H1 (cell line): ENCODE data around the gene EXOC6. TPM values are rescaled to one million over a fixed set of nuclear protein-coding genes. Genes with fewer than 3 reads are reported as not detected.

Source experiments
- CTCF ChIA-PET: fragments of 300-600 bp; sonication (Branson Sonifier 250); formaldehyde crosslinking; loops from one replicate; lab custom pipeline; 2021; ENCODE audit not compliant: partially characterized antibody; lab: Charles Lee
- POLR2A ChIA-PET: fragments of 300-600 bp; sonication (Branson Sonifier 250); formaldehyde crosslinking; loops from one replicate; lab custom pipeline; 2021; ENCODE audit warnings: inconsistent platforms; ENCODE audit not compliant: partially characterized antibody; lab: Charles Lee
- DNase-seq, 2 experiments: peaks; one replicate each; pipeline versions ENCODE4 v3.0.0 to v3.0.0-alpha.2; 2010 to 2022; ENCODE audit warnings: low spot score in 2 of 2, low read depth in 1 of 2, mixed read lengths in 1 of 2
- FAIRE-seq: peaks from 2 replicates; lab custom pipeline; 2011; peaks lifted over from hg19 to GRCh38; lab: Jason Lieb, UNC
- H2AFZ ChIP-seq: 2 replicates; pipeline ENCODE4 v1.8.1; 2012; ENCODE audit warnings: low read length, inconsistent platforms
- H2AK5ac ChIP-seq: 2 replicates; pipeline ENCODE4 v1.6.1; 2013; ENCODE audit warnings: low read depth, low read length
- H2BK120ac ChIP-seq: replicated peaks from 2 replicates; pipeline ENCODE3; 2013; ENCODE audit warnings: low read depth, low read length, inconsistent platforms
- H2BK12ac ChIP-seq: 2 replicates; pipeline ENCODE4 v1.6.1; 2013; ENCODE audit warnings: low read depth, low read length
- H2BK15ac ChIP-seq: 2 replicates; pipeline ENCODE4 v1.6.1; 2013; ENCODE audit warnings: low read length
- H2BK20ac ChIP-seq: 2 replicates; pipeline ENCODE4 v1.6.1; 2013; ENCODE audit warnings: low read length
- H2BK5ac ChIP-seq: 2 replicates; pipeline ENCODE4 v1.6.1; 2013; ENCODE audit warnings: low read depth, low read length
- H3K14ac ChIP-seq: 2 replicates; pipeline ENCODE4 v1.6.1; 2013; ENCODE audit warnings: inconsistent platforms; ENCODE audit not compliant: insufficient read length
- H3K18ac ChIP-seq: 2 replicates; pipeline ENCODE4 v1.6.1; 2013; ENCODE audit warnings: low read length; ENCODE audit errors: extremely low read depth
- H3K23ac ChIP-seq: 2 replicates; pipeline ENCODE4 v1.6.1; 2013; ENCODE audit warnings: inconsistent platforms; ENCODE audit not compliant: insufficient read length
- H3K23me2 ChIP-seq: 2 replicates; pipeline ENCODE4 v1.6.1; 2013; ENCODE audit warnings: low read depth, low read length
- H3K27ac ChIP-seq: 2 replicates; pipeline ENCODE4 v1.6.1; 2011; ENCODE audit warnings: low read depth, low read length, inconsistent platforms
- H3K27me3 ChIP-seq, 4 experiments: replicated peaks in 1 of 4; 1 replicate in 1 of 4; 2 replicates in 3 of 4; pipeline versions ENCODE4 v1.6.1 to v1.8.1; 2011 to 2013; ENCODE audit warnings: low read length in 3 of 4, mild to moderate bottlenecking in 3 of 4, inconsistent platforms in 2 of 4, mixed read lengths in 2 of 4, moderate library complexity in 1 of 4; ENCODE audit not compliant: control insufficient read depth in 3 of 4, insufficient read depth in 3 of 4; ENCODE audit errors: extremely low read depth in 1 of 4
- H3K36me3 ChIP-seq, 4 experiments: 2 replicates each; pipeline versions ENCODE4 v1.6.1 to v1.8.1; 2011 to 2013; ENCODE audit warnings: mild to moderate bottlenecking in 4 of 4, low read length in 3 of 4, moderate library complexity in 2 of 4, control low read depth in 1 of 4, inconsistent platforms in 1 of 4; ENCODE audit not compliant: insufficient read depth in 4 of 4, control insufficient read depth in 2 of 4
- H3K4ac ChIP-seq: replicated peaks from 2 replicates; pipeline ENCODE3; 2013; ENCODE audit warnings: low read length, low read depth, mixed read lengths, inconsistent platforms; ENCODE audit not compliant: insufficient read length
- H3K4me1 ChIP-seq, 4 experiments: replicated peaks in 1 of 4; 1 replicate in 1 of 4; 2 replicates in 3 of 4; pipeline versions ENCODE4 v1.6.1 to v1.8.1; 2011 to 2013; ENCODE audit warnings: low read length in 3 of 4, inconsistent platforms in 2 of 4, mixed read lengths in 1 of 4; ENCODE audit not compliant: insufficient read depth in 4 of 4, control insufficient read depth in 3 of 4
- H3K4me2 ChIP-seq, 2 experiments: 2 replicates each; pipeline versions ENCODE4 v1.6.1 to v1.8.1; 2011 to 2013; ENCODE audit warnings: low read depth in 2 of 2, low read length in 2 of 2, control low read depth in 1 of 2, inconsistent platforms in 1 of 2, mild to moderate bottlenecking in 1 of 2; ENCODE audit not compliant: insufficient read depth in 1 of 2
- H3K4me3 ChIP-seq, 4 experiments: fragments of 200-600, 300-600 bp in 1 of 4; sonication (generic), shearing (Covaris generic), sonication (Bioruptor Twin) in 1 of 4; 2 replicates each; pipeline versions ENCODE4 v1.5.1 to v1.8.1; 2011 to 2016; ENCODE audit warnings: low read length in 4 of 4, low read depth in 3 of 4, control low read depth in 2 of 4, inconsistent platforms in 2 of 4, mild to moderate bottlenecking in 2 of 4, mixed read lengths in 1 of 4, moderate library complexity in 1 of 4; ENCODE audit not compliant: insufficient read depth in 2 of 4; ENCODE audit errors: extremely low read depth in 1 of 4
- H3K56ac ChIP-seq: replicated peaks from 2 replicates; pipeline ENCODE3; 2013; ENCODE audit warnings: low read depth, mild to moderate bottlenecking, mixed read lengths, low read length, inconsistent platforms; ENCODE audit not compliant: insufficient read length
- H3K79me1 ChIP-seq: 2 replicates; pipeline ENCODE4 v1.6.1; 2013; ENCODE audit warnings: low read depth, low read length, control low read depth
- H3K79me2 ChIP-seq, 2 experiments: 2 replicates each; pipeline versions ENCODE4 v1.6.1 to v1.8.1; 2012 to 2013; ENCODE audit warnings: low read length in 2 of 2, mild to moderate bottlenecking in 2 of 2, inconsistent platforms in 1 of 2; ENCODE audit not compliant: insufficient read depth in 2 of 2, control insufficient read depth in 1 of 2
- H3K9ac ChIP-seq, 4 experiments: replicated peaks in 1 of 4; 1 replicate in 1 of 4; 2 replicates in 3 of 4; pipeline versions ENCODE4 v1.6.1 to v1.8.1; 2011 to 2013; ENCODE audit warnings: low read depth in 3 of 4, low read length in 3 of 4, control low read depth in 2 of 4, mild to moderate bottlenecking in 2 of 4, moderate library complexity in 2 of 4, inconsistent platforms in 1 of 4; ENCODE audit errors: extremely low read depth in 1 of 4
- H3K9me3 ChIP-seq, 2 experiments: 2 replicates each; pipeline versions ENCODE4 v1.6.1 to v1.8.1; 2012 to 2013; ENCODE audit warnings: mild to moderate bottlenecking in 2 of 2, moderate library complexity in 2 of 2, control low read depth in 1 of 2, inconsistent platforms in 1 of 2, low read depth in 1 of 2, low read length in 1 of 2, mixed read lengths in 1 of 2; ENCODE audit not compliant: insufficient read depth in 2 of 2
- H4K20me1 ChIP-seq, 2 experiments: replicated peaks in 1 of 2; 2 replicates each; pipeline versions ENCODE3 to v1.8.1; 2011 to 2013; ENCODE audit warnings: inconsistent platforms in 2 of 2, low read length in 2 of 2, mild to moderate bottlenecking in 1 of 2; ENCODE audit not compliant: insufficient read depth in 2 of 2, control insufficient read depth in 1 of 2
- H4K5ac ChIP-seq: 2 replicates; pipeline ENCODE4 v1.6.1; 2013; ENCODE audit warnings: low read length, low read depth, mixed read lengths, inconsistent platforms; ENCODE audit not compliant: insufficient read length
- H4K8ac ChIP-seq: 2 replicates; pipeline ENCODE4 v1.8.0; 2013; ENCODE audit warnings: mild to moderate bottlenecking, moderate library complexity, low read length, inconsistent platforms; ENCODE audit not compliant: insufficient read depth; ENCODE audit errors: extremely low read depth
- H4K91ac ChIP-seq: replicated peaks from 2 replicates; pipeline ENCODE3; 2013; ENCODE audit warnings: low read length, mixed read lengths, inconsistent platforms; ENCODE audit not compliant: insufficient read length
- CTBP2 ChIP-seq: IDR thresholded peaks from 2 replicates; pipeline ENCODE4 v1.7.0; 2011; ENCODE audit warnings: borderline replicate concordance, mild to moderate bottlenecking, moderate library complexity, mixed read lengths, low read length; ENCODE audit not compliant: insufficient read depth, insufficient read length
- EGR1 ChIP-seq: IDR thresholded peaks from 2 replicates; pipeline ENCODE4 v1.6.1; 2011; ENCODE audit warnings: low read depth, low read length, borderline replicate concordance
- KDM4A ChIP-seq: IDR thresholded peaks from one replicate; pipeline ENCODE4 v1.7.1; 2012; ENCODE audit warnings: low read depth, mild to moderate bottlenecking, moderate library complexity, low read length, inconsistent platforms; ENCODE audit not compliant: severe bottlenecking
- KDM5A ChIP-seq: fragments of 200-600 bp; IDR thresholded peaks from 2 replicates; pipeline ENCODE4 v1.7.1; 2012; ENCODE audit warnings: mild to moderate bottlenecking, low read length, inconsistent platforms, mixed read lengths
- NANOG ChIP-seq: IDR thresholded peaks from 2 replicates; pipeline ENCODE4 v1.6.1; 2011; ENCODE audit warnings: low read length, low read depth, mild to moderate bottlenecking, inconsistent platforms; ENCODE audit not compliant: insufficient read depth, poor library complexity, severe bottlenecking
- NRF1 ChIP-seq: IDR thresholded peaks from 2 replicates; pipeline ENCODE4 v1.6.1; 2011; ENCODE audit warnings: mild to moderate bottlenecking, low read depth, low read length, improper control_type of control experiment
- RBBP5 ChIP-seq: IDR thresholded peaks from 2 replicates; pipeline ENCODE4 v1.7.1; 2012; ENCODE audit warnings: low read depth, mild to moderate bottlenecking, inconsistent platforms, low read length, moderate library complexity, borderline replicate concordance
- RNF2 ChIP-seq: fragments of 200-900, 300-1000 bp; sonication (generic); IDR thresholded peaks from 2 replicates; pipeline ENCODE4 v1.7.1; 2016; ENCODE audit warnings: borderline replicate concordance, low read depth, mild to moderate bottlenecking, antibody characterized with exemption, low read length; ENCODE audit not compliant: poor library complexity, severe bottlenecking; ENCODE audit errors: missing control alignments
- SIN3A ChIP-seq, 2 experiments: IDR thresholded peaks in 1 of 2; conservative IDR thresholded peaks in 1 of 2; 2 replicates each; pipeline ENCODE4 v1.6.1; 2011 to 2012; ENCODE audit warnings: low read length in 2 of 2, improper control_type of control experiment in 1 of 2, low read depth in 1 of 2, mild to moderate bottlenecking in 1 of 2
- TBP ChIP-seq: IDR thresholded peaks from 2 replicates; pipeline ENCODE4 v1.6.1; 2011; ENCODE audit warnings: low read depth, low read length, improper control_type of control experiment
- WGBS, 2 experiments: shearing (Covaris generic) in 1 of 2; methylation state at CpG; one replicate each; pipeline versions ENCODE4 v1.1.6 to v1.1.7; 2013 to 2015; ENCODE audit warnings: low lambda C conversion rate in 2 of 2, mixed read lengths in 2 of 2, inconsistent platforms in 1 of 2, low coverage in 1 of 2, missing lambda C conversion rate in 1 of 2; ENCODE audit not compliant: insufficient replicate concordance in 2 of 2, insufficient coverage in 1 of 2, insufficient read length in 1 of 2; ENCODE audit errors: extremely low coverage in 1 of 2, missing lambda C conversion rate in 1 of 2; 5-methylcytosine and 5-hydroxymethylcytosine counted together
- polyA plus RNA-seq, 7 experiments: library from polyadenylated mRNA; depleted of rRNA in 3 of 7; stranded (reverse) in 5 of 7; unstranded in 2 of 7; fragments of >200 nt in 5 of 7; fragments of 200-250 nt in 2 of 7; gene quantifications; 1 replicate in 5 of 7; 2 replicates in 1 of 7; 4 replicates in 1 of 7; pipeline versions ENCODE4 v1.2.1 to v1.2.3, GENCODE V29; 2011 to 2013; ENCODE audit warnings: missing spikeins in 2 of 7, mixed read lengths in 2 of 7
- total RNA-seq: library from RNA; stranded (reverse); fragmentation: NEBNext Ultra II Directional; extraction: Animal tissue kit (Norgen Biotek cat#: 25700); gene quantifications from 2 replicates; pipeline ENCODE4 v1.2.1, GENCODE V29; 2021
- TF ChIP-seq, protein P1 (sequence below): IDR thresholded peaks from 2 replicates; pipeline ENCODE4 v1.6.1; 2012; ENCODE audit warnings: inconsistent platforms

Gene EXOC6
- total and polyA plus RNA-seq, 2 of the 8 experiments (the other 6 are each of a cell fraction or from before 2014, with no cell fraction given) = 1.7 to 4.5 TPM

DNA sequence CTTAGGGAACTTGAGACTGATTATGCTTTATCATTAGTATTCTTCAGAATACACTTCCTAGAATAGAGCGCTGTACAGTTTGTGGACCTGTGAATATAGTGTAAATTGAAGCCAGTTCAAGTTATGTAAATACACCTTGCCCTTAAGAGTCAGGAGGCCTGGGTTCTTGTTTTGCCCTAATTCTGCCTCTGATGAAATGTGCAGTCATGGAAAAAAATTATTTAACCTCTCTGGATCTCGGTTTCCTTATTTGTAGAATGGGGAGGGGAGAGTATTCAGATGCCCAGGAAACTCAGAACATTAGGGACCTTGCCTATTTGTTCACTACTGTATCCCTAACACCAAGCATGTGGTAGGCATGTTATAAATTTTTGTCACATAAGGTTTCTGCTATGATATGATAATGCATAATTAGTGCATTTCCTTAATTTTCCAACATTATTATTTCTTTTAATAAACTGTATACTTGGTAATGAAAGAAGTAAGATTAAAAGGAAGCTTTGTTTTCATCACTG, 1.3 kb downstream of the EXOC6 start:
- ChIA-PET CTCF (interaction anchor here (1.0 to 9.2 kb wide), 4 partner anchors 11 to 180 kb away, joined by 3 to 86 read pairs (median 5); no protein-coding TSS in a partner anchor), POLR2A (no interaction called here)
- 98% methylated on average over 2 of the region's 2 CpGs; no CpG with 5 or more reads in 1 of the 2 experiments for WGBS, 2 experiments
- TF ChIP-seq TBP = no peak
- no peak for TF ChIP-seq NANOG
- TF ChIP-seq KDM5A = no peak
- TF ChIP-seq KDM4A = no peak
- no peak for TF ChIP-seq SIN3A (conservative IDR thresholded peaks at IDR 0.05 in 1 of 2, IDR thresholded peaks at IDR 0.05 in 1 of 2; ENCODE audit: low read depth in 1 of 2, low read length in 2 of 2)
- no peak for TF ChIP-seq EGR1
- TF ChIP-seq RBBP5 = no peak
- no peak for TF ChIP-seq CTBP2
- TF ChIP-seq NRF1 = no peak
- TF ChIP-seq, protein P1, sequence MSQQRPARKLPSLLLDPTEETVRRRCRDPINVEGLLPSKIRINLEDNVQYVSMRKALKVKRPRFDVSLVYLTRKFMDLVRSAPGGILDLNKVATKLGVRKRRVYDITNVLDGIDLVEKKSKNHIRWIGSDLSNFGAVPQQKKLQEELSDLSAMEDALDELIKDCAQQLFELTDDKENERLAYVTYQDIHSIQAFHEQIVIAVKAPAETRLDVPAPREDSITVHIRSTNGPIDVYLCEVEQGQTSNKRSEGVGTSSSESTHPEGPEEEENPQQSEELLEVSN = no peak
- no peak for TF ChIP-seq RNF2

More for the DNA sequence above, 1.3 kb downstream of the EXOC6 start:
- no peak overlapping the region for H3K56ac ChIP-seq
- H2BK12ac ChIP-seq = no peak overlapping the region
- peak overlapping the region in 1 of 2 experiments; percentile 61; a peak in 1 of 4 replicates for H3K4me2 ChIP-seq
- no peak overlapping the region for H4K5ac ChIP-seq
- no peaks in the 10 kb centered on the region for H3K36me3 ChIP-seq
- H4K91ac ChIP-seq = no peak overlapping the region
- H2BK15ac ChIP-seq = no peak overlapping the region
- no peak overlapping the region for H4K8ac ChIP-seq
- H3K9me3 ChIP-seq = no peaks in the 10 kb centered on the region; a peak in 1 of 4 replicates
- H3K27me3 ChIP-seq = peaks cover 3 to 28% (median 14%) of the 10 kb centered on the region in 4 experiments
- no peaks in the 10 kb centered on the region for H3K79me1 ChIP-seq
- H2BK5ac ChIP-seq = no peak overlapping the region
- H3K18ac ChIP-seq = no peak overlapping the region
- no peak overlapping the region for H3K4ac ChIP-seq
- no peak overlapping the region for H2AK5ac ChIP-seq
- no peak for DNase-seq
- peaks cover 0 to 3% of the 10 kb centered on the region in 2 experiments for H4K20me1 ChIP-seq
- peak overlapping the region in 2 of 4 experiments; percentile 70 to 89; a peak in 2 of 8 replicates for H3K4me3 ChIP-seq
- H3K79me2 ChIP-seq = no peaks in the 10 kb centered on the region
- H3K27ac ChIP-seq = no peak overlapping the region
- peaks cover 0 to 2% (median 0%) of the 10 kb centered on the region in 4 experiments; a peak in 2 of 7 replicates for H3K4me1 ChIP-seq
- peaks cover 7% of the 10 kb centered on the region; the same call in 1 of the 2 replicates for H3K23me2 ChIP-seq
- no peak overlapping the region for H2BK120ac ChIP-seq
- no peak overlapping the region for H3K14ac ChIP-seq
- FAIRE-seq = no peak
- no peak overlapping the region for H2BK20ac ChIP-seq
- no peak overlapping the region for H3K9ac ChIP-seq
- H3K23ac ChIP-seq = no peak overlapping the region
- no peak overlapping the region for H2AFZ ChIP-seq
